Loucy (cell line): ENCODE measurements around the gene ATP8A1.

Source experiments
- H2AFZ ChIP-seq: fragments of 200-600 bp; sonication (generic); 2 replicates; pipeline ENCODE4 v1.6.0; 2016; ENCODE audit warnings: antibody characterized with exemption, mild to moderate bottlenecking, low read length, moderate library complexity
- H3F3A ChIP-seq: fragments of 200-600 bp; 2 replicates; pipeline ENCODE4 v1.6.0; 2016; ENCODE audit warnings: antibody characterized with exemption, low read depth, mild to moderate bottlenecking
- H3K27me3 ChIP-seq: fragments of 200-600 bp; sonication (generic); 2 replicates; pipeline ENCODE4 v1.6.1; 2014; ENCODE audit warnings: low read length, mild to moderate bottlenecking; ENCODE audit not compliant: insufficient read depth, poor library complexity, severe bottlenecking
- H3K36me3 ChIP-seq: fragments of 200-600 bp; sonication (generic); 2 replicates; pipeline ENCODE4 v1.6.1; 2016; ENCODE audit warnings: low read length; ENCODE audit not compliant: insufficient read depth
- H3K4me1 ChIP-seq: fragments of 200-600 bp; sonication (generic); 2 replicates; pipeline ENCODE4 v1.5.1; 2014; ENCODE audit warnings: low read length, mild to moderate bottlenecking; ENCODE audit not compliant: insufficient read depth, poor library complexity, severe bottlenecking
- H3K4me2 ChIP-seq: fragments of 200-600 bp; sonication (generic); 2 replicates; pipeline ENCODE4 v1.6.0; 2014; ENCODE audit warnings: antibody characterized with exemption, low read length, low read depth, mild to moderate bottlenecking; ENCODE audit not compliant: poor library complexity, severe bottlenecking
- H3K4me3 ChIP-seq: fragments of 200-600 bp; sonication (generic); 2 replicates; pipeline ENCODE4 v1.5.1; 2014; ENCODE audit warnings: low read length, mild to moderate bottlenecking, mixed read lengths; ENCODE audit not compliant: poor library complexity, severe bottlenecking
- H3K79me2 ChIP-seq: fragments of 200-600 bp; sonication (generic); 2 replicates; pipeline ENCODE4 v1.6.1; 2014; ENCODE audit warnings: low read length; ENCODE audit not compliant: insufficient read depth
- H3K9ac ChIP-seq: fragments of 200-600 bp; sonication (generic); 2 replicates; pipeline ENCODE4 v1.6.0; 2014; ENCODE audit warnings: mild to moderate bottlenecking, low read depth, low read length, moderate library complexity; ENCODE audit not compliant: poor library complexity, severe bottlenecking
- H3K9me2 ChIP-seq: fragments of 200-600 bp; sonication (generic); replicated peaks from 2 replicates; pipeline ENCODE4 v1.6.1; 2016; ENCODE audit warnings: low read depth, low read length, mixed read lengths
- H3K9me3 ChIP-seq: fragments of 200-600 bp; sonication (generic); 2 replicates; pipeline ENCODE4 v1.6.1; 2014; ENCODE audit warnings: mild to moderate bottlenecking, antibody characterized with exemption, low read length, low read depth; ENCODE audit not compliant: insufficient read depth
- H4K20me1 ChIP-seq: fragments of 200-600 bp; sonication (generic); 2 replicates; pipeline ENCODE4 v1.6.0; 2014; ENCODE audit warnings: antibody characterized with exemption, low read length, mild to moderate bottlenecking; ENCODE audit not compliant: insufficient read depth, poor library complexity, severe bottlenecking
- CTCF ChIP-seq: fragments of 200-600 bp; sonication (generic); conservative IDR thresholded peaks from 2 replicates; pipeline ENCODE4 v1.5.1; 2014; ENCODE audit warnings: mild to moderate bottlenecking, antibody characterized with exemption, low read length
- EZH2phosphoT487 ChIP-seq: fragments of 200-600 bp; IDR thresholded peaks from 2 replicates; pipeline ENCODE4 v1.6.1; 2018; ENCODE audit warnings: antibody characterized with exemption, mild to moderate bottlenecking, moderate library complexity, borderline replicate concordance

The ATP8A1 gene

GRCh38 chr4:42640613-42641012 is 16.3 kb downstream of the ATP8A1 start:
- H3K4me1 ChIP-seq = peaks cover 85% of the 10 kb centered on the region
- H3F3A ChIP-seq = no peaks in the 10 kb centered on the region; the same call in 1 of the 2 replicates
- peaks cover 55% of the 10 kb centered on the region for H4K20me1 ChIP-seq
- H3K9ac ChIP-seq = no peak overlapping the region
- H3K27me3 ChIP-seq = no peaks in the 10 kb centered on the region
- H3K4me2 ChIP-seq = no peak overlapping the region
- TF ChIP-seq EZH2phosphoT487 (no peak), CTCF (no peak)
- peaks cover 78% of the 10 kb centered on the region for H3K79me2 ChIP-seq
- no peak overlapping the region for H2AFZ ChIP-seq
- no peaks in the 10 kb centered on the region for H3K9me3 ChIP-seq
- H3K36me3 ChIP-seq = no peaks in the 10 kb centered on the region
- no peak overlapping the region for H3K4me3 ChIP-seq
- no peaks in the 10 kb centered on the region for H3K9me2 ChIP-seq

- Histone ChIP-seq H3F3A (no peaks in the 10 kb centered on the region; the same call in 1 of the 2 replicates), H3K4me2 (peak overlapping the region; percentile 71), H2AFZ (no peak overlapping the region), H3K9me3 (no peaks in the 10 kb centered on the region), H3K9ac (no peak overlapping the region), H3K4me1 (peaks cover 80% of the 10 kb centered on the region), H3K36me3 (no peaks in the 10 kb centered on the region), H3K9me2 (no peaks in the 10 kb centered on the region), H3K27me3 (no peaks in the 10 kb centered on the region), H3K4me3 (peak overlapping the region; percentile 45), H4K20me1 (peaks cover 51% of the 10 kb centered on the region), H3K79me2 (peaks cover 76% of the 10 kb centered on the region)
- no peak for TF ChIP-seq CTCF
- 0 out of 2 replicates have a peak, but pooled peaks have one; percentile 57 for TF ChIP-seq EZH2phosphoT487
Measured at GRCh38 chr4:42638993-42639392, 17.9 kb downstream of the ATP8A1 start.

- no peaks in the 10 kb centered on the region for H3K36me3 ChIP-seq
- no peaks in the 10 kb centered on the region for H3K27me3 ChIP-seq
- no peaks in the 10 kb centered on the region; the same call in 1 of the 2 replicates for H3F3A ChIP-seq
- H3K4me3 ChIP-seq = peak overlapping the region; percentile 45
- H3K4me2 ChIP-seq = peak overlapping the region; percentile 71
- H3K79me2 ChIP-seq = peaks cover 74% of the 10 kb centered on the region
- no peaks in the 10 kb centered on the region for H3K9me3 ChIP-seq
- H3K9me2 ChIP-seq = no peaks in the 10 kb centered on the region
- TF ChIP-seq CTCF = no peak
- no peak for TF ChIP-seq EZH2phosphoT487
- no peak overlapping the region for H2AFZ ChIP-seq
- peaks cover 47% of the 10 kb centered on the region for H4K20me1 ChIP-seq
- no peak overlapping the region for H3K9ac ChIP-seq
- peaks cover 77% of the 10 kb centered on the region for H3K4me1 ChIP-seq
Measured at GRCh38 chr4:42638321-42638720, 18.6 kb downstream of the ATP8A1 start.
